ENCODE data around the gene NDUFA11.

Gene NDUFA11

GRCh38 chr19:5932609-5933262, 29.1 kb upstream of the NDUFA11 start:
- DNase-seq (ENCODE audit: low read depth in 1 of 2, low spot score in 1 of 2), result no peak

- DNase-seq (ENCODE audit: low read depth in 1 of 2, low spot score in 1 of 2), result no peak
Observed at GRCh38 chr19:5932146-5932545, 28.6 kb upstream of the NDUFA11 start.

DNA sequence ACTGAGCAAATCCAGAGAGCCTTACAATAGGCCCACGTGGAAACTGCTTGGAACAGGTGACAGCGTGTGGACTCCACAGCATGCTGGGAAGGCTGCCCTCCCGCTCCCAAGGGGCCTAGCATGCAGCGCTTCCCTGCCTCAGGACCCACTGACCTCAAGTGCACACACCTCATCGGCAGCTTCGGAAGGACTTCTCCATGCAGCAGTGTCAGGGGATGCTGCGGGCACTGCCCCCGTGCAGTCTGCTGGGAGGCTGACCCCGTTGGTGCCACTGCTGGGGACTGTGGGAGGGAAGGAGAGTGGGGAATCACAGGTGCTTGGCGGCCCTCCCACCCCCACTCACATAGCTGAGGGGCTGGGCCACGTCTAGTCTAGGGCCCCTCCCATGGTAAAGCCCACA, 27.7 kb upstream of the NDUFA11 start:
- no peak for DNase-seq (ENCODE audit: low read depth in 1 of 2, low spot score in 1 of 2)

GRCh38 chr19:5929625-5930024, 26.0 kb upstream of the NDUFA11 start:
- DNase-seq (ENCODE audit: low read depth in 1 of 2, low spot score in 1 of 2), result no peak

- no peak for DNase-seq (ENCODE audit: low read depth in 1 of 2, low spot score in 1 of 2)
Observed at GRCh38 chr19:5929179-5929578, 25.6 kb upstream of the NDUFA11 start.

DNA sequence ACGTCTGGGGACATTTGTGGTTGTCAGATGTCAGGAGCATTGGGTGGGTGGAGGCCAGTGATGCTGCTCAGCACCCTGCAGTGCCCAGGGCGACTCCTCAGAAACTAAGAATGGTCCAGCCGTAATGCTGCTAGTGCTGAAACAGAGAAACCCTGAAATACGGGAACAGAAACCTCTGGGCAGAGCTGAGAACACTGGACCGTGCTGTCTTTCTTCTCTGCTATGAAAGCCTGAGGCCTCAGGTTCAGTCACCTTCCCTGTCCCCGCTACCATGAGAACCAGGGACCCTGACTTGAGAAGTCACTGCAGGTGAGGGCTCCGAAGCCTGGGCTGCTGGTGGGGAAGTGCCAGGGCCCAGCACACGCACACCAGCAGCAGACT, 23.8 kb upstream of the NDUFA11 start:
- no peak for DNase-seq (ENCODE audit: low read depth in 1 of 2, low spot score in 1 of 2)

DNA sequence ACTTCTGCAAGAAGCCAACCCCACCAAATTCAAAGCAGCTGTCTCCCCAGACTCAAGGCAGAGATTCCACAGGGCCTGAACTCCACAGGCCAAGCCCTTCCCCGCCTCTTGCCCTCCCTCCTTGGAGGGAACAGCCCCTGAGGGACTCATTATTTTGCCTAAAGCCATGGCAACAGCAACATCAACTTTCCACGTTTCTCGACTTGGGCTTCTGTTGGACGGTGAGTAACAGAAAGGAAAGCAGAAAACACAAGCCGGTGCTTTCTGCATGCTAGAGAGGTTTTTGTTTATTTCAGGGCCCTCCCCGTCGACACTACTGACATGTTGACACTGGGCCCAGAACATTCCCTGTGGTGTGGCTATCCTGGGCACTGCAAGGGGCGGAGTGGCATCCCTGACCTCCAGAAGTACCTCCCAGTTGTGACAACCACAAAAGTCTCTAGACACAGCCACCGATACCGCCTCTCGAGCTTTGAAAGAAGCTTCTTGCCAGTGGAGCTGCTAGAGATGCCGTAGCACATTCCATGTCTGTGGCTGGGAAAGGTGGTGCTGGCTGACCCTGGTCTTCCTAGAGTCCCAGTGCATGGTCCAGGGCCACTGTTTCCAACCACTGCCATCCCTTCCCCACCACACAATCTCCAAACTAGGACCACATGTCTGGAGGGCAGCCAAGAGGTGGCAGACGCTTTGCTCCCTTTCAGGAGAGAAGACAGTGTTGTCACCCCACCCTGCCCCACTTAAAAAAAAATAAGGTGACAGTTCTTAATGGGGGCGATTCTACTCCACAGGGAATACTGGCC, 23.3 kb upstream of the NDUFA11 start:
- no peak for DNase-seq (ENCODE audit: low read depth in 1 of 2, low spot score in 1 of 2)

- no peak for DNase-seq (ENCODE audit: low read depth in 1 of 2, low spot score in 1 of 2)
Observed at GRCh38 chr19:5925830-5926427, 22.3 kb upstream of the NDUFA11 start.

DNA sequence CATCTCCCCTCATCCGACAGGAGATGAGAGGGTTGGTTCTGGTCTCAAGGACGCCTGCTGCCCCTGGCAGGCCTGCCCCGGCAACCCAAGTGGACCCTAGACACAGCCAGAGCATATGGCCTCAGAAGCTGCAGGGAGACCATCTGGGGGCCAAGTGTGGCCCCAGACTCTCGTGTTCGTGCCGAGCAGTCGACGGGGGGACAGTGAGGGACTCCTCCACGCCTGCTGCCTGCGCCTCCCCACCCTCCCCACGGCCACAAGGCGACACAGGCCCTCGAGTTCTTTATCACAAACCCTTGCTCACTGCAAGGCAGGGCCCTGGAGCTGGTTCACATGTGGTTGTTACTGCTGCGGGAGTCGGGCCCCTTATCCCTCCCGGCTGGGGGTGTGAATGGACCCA, 19.8 kb upstream of the NDUFA11 start:
- no peak for DNase-seq (ENCODE audit: low read depth in 1 of 2, low spot score in 1 of 2)

DNA sequence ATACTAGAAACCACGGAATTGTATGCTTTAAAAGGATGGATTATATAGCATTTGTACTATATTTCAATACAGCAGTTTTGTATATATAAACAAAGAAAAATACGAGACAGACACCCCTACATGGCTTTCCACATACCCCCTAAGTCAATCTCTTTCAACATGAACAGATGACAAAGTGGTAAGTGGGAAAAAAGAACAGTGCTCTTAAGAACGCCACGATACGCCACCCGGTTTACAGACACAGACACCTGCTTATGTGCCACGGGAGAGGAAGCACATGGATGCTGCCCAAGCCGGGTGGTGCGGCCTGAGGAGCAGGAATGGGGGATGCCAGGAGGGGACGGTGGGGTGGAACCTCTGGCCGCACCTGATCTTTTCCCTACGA, 18.6 kb upstream of the NDUFA11 start:
- no peak for DNase-seq (ENCODE audit: low read depth in 1 of 2, low spot score in 1 of 2)

DNA sequence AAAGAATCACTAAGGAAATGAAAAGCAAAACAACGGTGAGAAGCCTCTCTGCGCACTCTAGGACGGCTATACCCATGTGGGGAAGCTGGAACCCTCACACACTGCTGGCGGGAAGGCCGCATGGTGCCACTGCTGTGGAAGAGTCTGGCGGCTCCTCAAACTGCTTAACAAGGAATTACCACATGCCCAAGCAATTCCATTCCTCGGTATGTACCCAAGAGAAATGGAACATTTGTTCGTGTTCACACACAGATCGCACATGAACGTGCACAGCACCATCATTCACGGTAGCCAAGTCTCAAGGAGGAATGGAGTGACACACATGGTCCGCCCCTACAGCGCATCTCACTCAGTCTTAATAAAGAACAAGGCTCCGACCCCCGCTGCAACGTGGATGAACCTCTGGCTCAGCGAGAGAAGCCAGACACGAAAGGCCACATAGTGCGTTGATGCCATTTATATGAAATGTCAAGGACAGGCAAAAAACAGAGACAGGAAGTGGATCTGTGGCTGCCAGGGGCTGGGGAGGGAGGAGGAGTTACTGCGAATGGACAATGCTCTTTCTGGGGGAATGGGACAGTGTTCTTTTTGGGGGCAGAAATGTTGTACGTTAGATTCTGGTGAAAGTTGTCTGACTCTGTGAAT, 18.0 kb upstream of the NDUFA11 start:
- DNase-seq (ENCODE audit: low read depth in 1 of 2, low spot score in 1 of 2), result no peak

DNA sequence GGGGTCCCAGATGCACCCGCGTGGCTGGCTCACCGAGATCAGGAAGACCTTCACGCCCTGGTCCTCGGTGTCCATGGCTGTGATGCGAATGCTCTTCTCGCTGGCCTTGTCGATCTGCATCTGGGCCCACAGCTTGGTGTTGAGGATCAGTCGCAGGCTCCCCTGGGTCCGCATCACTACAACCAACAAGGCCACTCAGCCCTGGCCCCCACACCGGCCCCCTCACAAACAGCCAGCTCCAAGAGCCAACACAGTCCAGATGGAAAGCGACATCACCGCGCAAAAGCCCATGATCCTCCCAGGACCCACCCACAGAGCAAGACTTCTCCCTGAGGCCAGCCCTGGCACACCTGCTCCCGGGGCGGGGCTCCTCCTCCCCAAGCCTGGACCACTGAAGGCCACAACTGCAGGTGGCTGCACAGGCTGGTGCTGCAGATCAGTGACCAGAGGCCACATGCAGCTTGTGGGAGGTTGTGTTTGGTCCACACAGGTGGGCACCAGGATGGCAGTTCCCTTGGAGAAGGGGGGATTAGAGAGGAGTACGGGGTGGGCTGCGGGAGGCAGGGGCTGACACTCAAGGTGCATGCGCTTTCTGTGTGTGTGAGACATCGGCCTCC, 15.0 kb upstream of the NDUFA11 start:
- no peak for DNase-seq (ENCODE audit: low read depth in 1 of 2, low spot score in 1 of 2)

- no peak for DNase-seq (ENCODE audit: low read depth in 1 of 2, low spot score in 1 of 2)
Observed at GRCh38 chr19:5917431-5918107, 14.0 kb upstream of the NDUFA11 start.

GRCh38 chr19:5916181-5916708, 12.7 kb upstream of the NDUFA11 start:
- no peak for DNase-seq (ENCODE audit: low read depth in 1 of 2, low spot score in 1 of 2)

- no peak for DNase-seq (ENCODE audit: low read depth in 1 of 2, low spot score in 1 of 2)
Observed at GRCh38 chr19:5915782-5916165, 12.2 kb upstream of the NDUFA11 start.

- DNase-seq (ENCODE audit: low read depth in 1 of 2, low spot score in 1 of 2), result no peak
Observed at GRCh38 chr19:5914946-5915781, 11.6 kb upstream of the NDUFA11 start.

DNA sequence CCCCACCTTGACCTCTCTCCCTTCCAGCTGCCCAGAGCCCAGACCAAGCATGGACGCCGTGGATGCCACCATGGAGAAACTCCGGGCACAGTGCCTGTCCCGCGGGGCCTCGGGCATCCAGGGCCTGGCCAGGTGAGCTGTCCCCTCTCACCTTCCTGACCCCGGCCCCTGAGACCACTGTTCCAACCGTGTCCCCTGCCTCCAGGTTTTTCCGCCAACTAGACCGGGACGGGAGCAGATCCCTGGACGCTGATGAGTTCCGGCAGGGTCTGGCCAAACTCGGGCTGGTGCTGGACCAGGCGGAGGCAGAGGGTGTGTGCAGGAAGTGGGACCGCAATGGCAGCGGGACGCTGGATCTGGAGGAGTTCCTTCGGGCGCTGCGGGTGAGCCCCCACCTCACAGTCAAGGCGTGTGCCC, 10.8 kb upstream of the NDUFA11 start:
- no peak for DNase-seq (ENCODE audit: low read depth in 1 of 2, low spot score in 1 of 2)

DNA sequence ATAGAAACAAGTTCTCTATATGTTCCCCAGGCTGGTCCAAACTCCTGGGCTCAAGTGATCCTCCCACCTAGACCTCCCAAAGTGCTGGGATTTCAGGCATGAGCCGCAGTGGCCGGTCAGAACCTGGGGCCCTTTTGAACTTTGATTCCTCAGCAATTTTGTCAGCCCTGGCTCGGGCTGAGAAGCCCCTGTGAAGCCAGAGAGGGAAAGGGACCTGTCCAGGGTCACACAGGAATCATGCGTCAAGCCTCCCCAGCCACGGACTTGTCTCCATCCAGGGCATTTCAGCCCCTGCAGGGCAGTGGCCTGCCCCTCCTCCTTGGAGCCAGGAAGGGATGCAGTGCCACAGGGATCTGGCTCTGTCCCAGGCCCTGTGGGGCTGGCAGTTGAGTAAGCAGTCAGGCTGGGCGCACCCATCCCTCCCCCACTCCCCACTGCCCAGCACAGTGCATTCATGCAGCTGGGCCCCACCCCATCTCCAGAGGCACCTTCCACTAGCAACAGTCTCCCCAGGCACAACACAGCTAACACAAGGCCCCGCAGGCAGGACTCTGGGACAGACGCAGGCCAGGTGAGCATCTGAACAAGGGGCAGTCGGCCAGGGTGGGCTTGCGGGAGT, 10.3 kb upstream of the NDUFA11 start, which contains the start of gene CAPS:
Gene CAPS (plus strand): TSS at position 516 of the 619 bp plus-strand sequence. CDS start 153 bp downstream, outside the sequence.
- DNase-seq (ENCODE audit: low read depth in 1 of 2, low spot score in 1 of 2), result no peak

GRCh38 chr19:5911366-5911765, 7.8 kb upstream of the NDUFA11 start:
- DNase-seq (ENCODE audit: low read depth in 1 of 2, low spot score in 1 of 2), result no peak

GRCh38 chr19:5910638-5910907, 7.0 kb upstream of the NDUFA11 start:
- no peak for DNase-seq (ENCODE audit: low read depth in 1 of 2, low spot score in 1 of 2)

All from stimulated activated CD4-positive, alpha-beta T cell treated with anti-CD3 and anti-CD28 coated beads, Interleukin-15, amount 100 ng/mL, for 1 hour (primary cell).